Osteocyte (in vitro differentiated cells): ENCODE results near the gene SYNE4. TPM values are rescaled to one million over a fixed set of nuclear protein-coding genes. Genes with fewer than 3 reads are reported as not detected.
A peak's percentile ranks its signal among the peaks of the same experiment; 100 is the strongest.

ENCODE experiments used
- DNase-seq: peaks from one replicate; pipeline ENCODE4 v3.0.0; 2021; ENCODE audit warnings: mixed read lengths; ENCODE audit not compliant: unreplicated experiment; ENCODE audit errors: extremely low spot score
- H3K27ac Mint-ChIP-seq: one replicate; pipeline ENCODE4 v1.8.0; 2021; ENCODE audit warnings: mild to moderate bottlenecking, mixed read lengths; ENCODE audit not compliant: unreplicated experiment
- H3K27me3 Mint-ChIP-seq: one replicate; pipeline ENCODE4 v1.8.0; 2021; ENCODE audit warnings: mixed read lengths; ENCODE audit not compliant: unreplicated experiment
- H3K36me3 Mint-ChIP-seq: one replicate; pipeline ENCODE4 v1.8.0; 2021; ENCODE audit warnings: mixed read lengths; ENCODE audit not compliant: unreplicated experiment
- H3K4me1 Mint-ChIP-seq: one replicate; pipeline ENCODE4 v1.8.0; 2021; ENCODE audit warnings: mixed read lengths; ENCODE audit not compliant: unreplicated experiment
- H3K4me3 Mint-ChIP-seq: one replicate; pipeline ENCODE4 v1.8.0; 2021; ENCODE audit warnings: mild to moderate bottlenecking, moderate library complexity, mixed read lengths; ENCODE audit not compliant: unreplicated experiment
- H3K9me3 Mint-ChIP-seq: one replicate; pipeline ENCODE4 v1.8.0; 2021; ENCODE audit warnings: mixed read lengths; ENCODE audit not compliant: unreplicated experiment
- total RNA-seq: library from RNA; stranded (reverse); gene quantifications from 2 replicates; pipeline ENCODE4 v1.2.1, GENCODE V29; 2021
- TF ChIP-seq, protein P1 (sequence below): fragments of 200-600 bp; sonication (generic); IDR thresholded peaks from 2 replicates; pipeline ENCODE4 v1.5.0; 2021; ENCODE audit warnings: antibody characterized with exemption, mild to moderate bottlenecking, moderate library complexity

The SYNE4 gene
- total RNA-seq, 1 donor from 2014 or later: not detected

DNA sequence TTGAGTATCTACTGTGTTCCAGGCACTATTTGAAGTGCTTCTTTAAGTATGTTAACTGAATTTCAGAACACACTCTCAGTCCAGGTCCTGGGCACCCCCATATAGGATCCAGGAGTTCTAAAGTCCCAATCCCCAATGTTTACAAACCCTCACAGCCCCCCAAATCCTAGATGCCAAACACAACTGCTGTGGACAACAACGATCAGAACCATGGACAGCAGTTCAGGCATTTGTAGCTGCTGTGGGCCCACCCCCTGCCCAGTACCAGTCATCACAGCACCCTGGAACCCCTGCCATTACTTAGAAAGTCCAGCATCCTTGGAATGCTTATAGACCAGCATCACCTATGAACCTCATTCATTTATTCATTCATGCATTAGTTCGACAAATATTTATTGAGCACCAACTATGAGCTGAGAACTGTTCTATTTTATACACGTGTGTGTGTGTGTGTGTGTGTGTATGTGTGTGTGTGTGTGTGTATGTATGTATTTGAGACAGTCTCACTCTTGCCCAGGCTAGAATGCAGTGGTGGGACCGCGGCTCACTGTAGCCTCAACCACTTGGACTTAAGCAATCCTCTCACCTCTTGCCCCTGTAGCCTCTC is 32.9 kb downstream of the SYNE4 start:
- no peaks in the 10 kb centered on the region for H3K9me3 Mint-ChIP-seq
- no peak for DNase-seq
- H3K4me3 Mint-ChIP-seq: no peak overlapping the region
- H3K27ac Mint-ChIP-seq: no peak overlapping the region
- peaks cover 6% of the 10 kb centered on the region for H3K27me3 Mint-ChIP-seq
- TF ChIP-seq, protein P1, sequence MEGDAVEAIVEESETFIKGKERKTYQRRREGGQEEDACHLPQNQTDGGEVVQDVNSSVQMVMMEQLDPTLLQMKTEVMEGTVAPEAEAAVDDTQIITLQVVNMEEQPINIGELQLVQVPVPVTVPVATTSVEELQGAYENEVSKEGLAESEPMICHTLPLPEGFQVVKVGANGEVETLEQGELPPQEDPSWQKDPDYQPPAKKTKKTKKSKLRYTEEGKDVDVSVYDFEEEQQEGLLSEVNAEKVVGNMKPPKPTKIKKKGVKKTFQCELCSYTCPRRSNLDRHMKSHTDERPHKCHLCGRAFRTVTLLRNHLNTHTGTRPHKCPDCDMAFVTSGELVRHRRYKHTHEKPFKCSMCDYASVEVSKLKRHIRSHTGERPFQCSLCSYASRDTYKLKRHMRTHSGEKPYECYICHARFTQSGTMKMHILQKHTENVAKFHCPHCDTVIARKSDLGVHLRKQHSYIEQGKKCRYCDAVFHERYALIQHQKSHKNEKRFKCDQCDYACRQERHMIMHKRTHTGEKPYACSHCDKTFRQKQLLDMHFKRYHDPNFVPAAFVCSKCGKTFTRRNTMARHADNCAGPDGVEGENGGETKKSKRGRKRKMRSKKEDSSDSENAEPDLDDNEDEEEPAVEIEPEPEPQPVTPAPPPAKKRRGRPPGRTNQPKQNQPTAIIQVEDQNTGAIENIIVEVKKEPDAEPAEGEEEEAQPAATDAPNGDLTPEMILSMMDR: no peak
- H3K36me3 Mint-ChIP-seq: no peaks in the 10 kb centered on the region
- no peaks in the 10 kb centered on the region for H3K4me1 Mint-ChIP-seq

DNA sequence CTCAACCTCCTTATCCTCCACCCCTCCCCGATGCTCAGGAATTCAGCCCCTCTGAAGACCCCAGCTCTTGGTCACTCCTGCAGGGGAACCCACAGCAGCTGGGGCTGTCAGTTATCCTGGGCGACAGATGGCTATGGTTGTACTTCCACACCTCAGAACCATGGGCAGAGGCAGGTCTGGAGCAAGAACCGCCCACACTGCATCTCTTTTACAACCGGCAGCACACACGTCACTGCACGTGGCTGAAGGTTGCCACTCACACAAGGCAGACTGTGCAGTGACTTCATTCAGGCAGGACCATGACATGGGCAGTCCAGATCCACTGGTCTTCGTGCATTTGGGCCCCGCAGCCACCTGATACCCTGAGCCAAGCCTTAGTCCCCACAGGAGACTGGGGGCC is 35.1 kb downstream of the SYNE4 start:
- H3K4me3 Mint-ChIP-seq: no peak overlapping the region
- DNase-seq: no peak
- TF ChIP-seq, protein P1: no peak
- H3K36me3 Mint-ChIP-seq: no peaks in the 10 kb centered on the region
- peaks cover 9% of the 10 kb centered on the region for H3K27me3 Mint-ChIP-seq
- H3K27ac Mint-ChIP-seq: no peak overlapping the region
- no peaks in the 10 kb centered on the region for H3K9me3 Mint-ChIP-seq
- no peaks in the 10 kb centered on the region for H3K4me1 Mint-ChIP-seq

DNA sequence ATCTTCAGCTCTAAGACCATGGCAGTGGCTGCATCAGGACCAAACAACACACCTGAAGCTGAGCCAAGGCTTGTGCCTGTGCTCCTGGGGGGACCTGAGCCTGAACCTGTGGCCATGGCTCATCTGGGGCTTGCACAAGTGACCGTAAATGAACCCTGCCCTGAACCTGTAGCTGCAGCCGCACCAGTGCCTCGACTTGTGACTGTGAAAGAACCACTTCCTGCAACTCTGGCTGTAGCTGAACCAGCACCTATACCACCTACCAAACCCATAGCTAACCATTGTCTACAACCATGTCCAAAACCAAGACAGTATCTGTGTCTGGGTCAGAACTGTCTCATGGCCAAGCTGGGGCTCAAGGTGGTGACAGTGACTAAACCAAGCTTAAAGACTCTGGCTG is 41.8 kb downstream of the SYNE4 start:
- no peaks in the 10 kb centered on the region for H3K9me3 Mint-ChIP-seq

DNA sequence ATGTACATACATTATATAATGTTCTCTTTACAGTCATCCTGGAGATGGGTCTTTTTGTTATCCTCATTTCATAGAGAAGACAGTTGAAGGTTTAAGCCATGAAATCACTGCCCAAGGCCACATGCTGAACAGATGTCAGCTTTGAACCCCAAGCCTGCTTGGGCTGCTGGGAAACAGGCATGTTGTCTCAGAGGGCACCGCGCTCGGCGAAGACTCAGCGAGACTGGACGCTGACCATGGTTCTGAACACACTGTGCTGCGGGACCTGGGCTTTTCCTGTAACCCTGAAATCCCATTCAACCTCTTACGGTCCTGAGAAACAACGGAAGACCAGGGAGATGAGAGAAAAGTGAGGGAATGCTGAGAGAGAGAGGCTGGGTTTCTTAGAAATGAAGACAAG is 45.1 kb downstream of the SYNE4 start:
- TF ChIP-seq, protein P1: no peak
- Mint-ChIP-seq H3K27ac (no peak overlapping the region), H3K4me3 (no peak overlapping the region), H3K27me3 (peaks cover 9% of the 10 kb centered on the region), H3K36me3 (no peaks in the 10 kb centered on the region), H3K9me3 (no peaks in the 10 kb centered on the region), H3K4me1 (no peaks in the 10 kb centered on the region)
- DNase-seq: peak; percentile 88

More for the DNA sequence above, 41.8 kb downstream of the SYNE4 start:
- DNase-seq: no peak
- no peak overlapping the region for H3K27ac Mint-ChIP-seq
- TF ChIP-seq, protein P1: no peak
- H3K27me3 Mint-ChIP-seq: peaks cover 3% of the 10 kb centered on the region
- no peak overlapping the region for H3K4me3 Mint-ChIP-seq
- no peaks in the 10 kb centered on the region for H3K36me3 Mint-ChIP-seq
- no peaks in the 10 kb centered on the region for H3K4me1 Mint-ChIP-seq

DNA sequence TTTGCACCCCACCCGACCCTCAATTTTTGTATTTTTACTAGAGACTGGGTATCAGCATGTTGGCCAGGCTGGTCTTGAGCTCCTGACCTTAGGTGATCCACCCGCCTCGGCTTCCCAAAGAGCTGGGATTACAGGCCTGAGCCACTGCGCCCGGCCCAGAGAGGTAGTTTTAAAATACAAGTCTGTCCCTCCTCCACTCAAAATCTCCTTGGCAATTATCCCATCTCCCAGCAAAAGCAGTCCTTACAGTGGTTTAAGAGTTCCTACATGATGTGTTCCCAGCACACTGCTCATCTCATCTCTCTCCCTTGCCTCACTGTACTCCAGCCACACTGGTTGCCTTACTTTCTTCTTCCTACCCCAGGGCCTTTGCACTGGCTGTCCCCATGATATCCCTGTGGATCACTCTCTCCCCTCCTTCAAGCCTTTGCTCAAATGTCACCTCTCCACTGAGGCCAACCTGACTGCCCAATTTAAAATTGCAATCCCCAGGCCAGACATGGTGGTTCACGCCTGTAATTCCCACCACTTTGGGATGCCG is 48.1 kb downstream of the SYNE4 start:
- Mint-ChIP-seq H3K4me3 (no peak overlapping the region), H3K27ac (no peak overlapping the region), H3K27me3 (peaks cover 28% of the 10 kb centered on the region), H3K36me3 (no peaks in the 10 kb centered on the region), H3K9me3 (peaks cover 5% of the 10 kb centered on the region), H3K4me1 (no peaks in the 10 kb centered on the region)
- TF ChIP-seq, protein P1: no peak
- DNase-seq: no peak
